Nephron (organoid): ENCODE measurements around the gene CFAP43.
A peak's percentile ranks its signal among the peaks of the same experiment; 100 is the strongest.

ENCODE experiments used
- H3K27ac Mint-ChIP-seq, 3 experiments: 2 replicates each; pipeline ENCODE4 v1.8.0; 2020; ENCODE audit warnings: mixed read lengths in 3 of 3, mild to moderate bottlenecking in 2 of 3, moderate library complexity in 1 of 3
- H3K27me3 Mint-ChIP-seq: 2 replicates; pipeline ENCODE4 v1.8.0; 2021; ENCODE audit warnings: low read depth, mild to moderate bottlenecking, moderate library complexity, mixed read lengths
- H3K36me3 Mint-ChIP-seq: 2 replicates; pipeline ENCODE4 v1.8.0; 2020; ENCODE audit warnings: low read depth, mixed read lengths
- H3K4me1 Mint-ChIP-seq: 2 replicates; pipeline ENCODE4 v1.8.0; 2020; ENCODE audit warnings: mixed read lengths
- H3K4me3 Mint-ChIP-seq, 3 experiments: 2 replicates each; pipeline ENCODE4 v1.8.0; 2020; ENCODE audit warnings: mild to moderate bottlenecking in 3 of 3, mixed read lengths in 3 of 3, moderate library complexity in 2 of 3
- H3K9me3 Mint-ChIP-seq: 2 replicates; pipeline ENCODE4 v1.8.0; 2020; ENCODE audit warnings: mixed read lengths
- TF ChIP-seq, protein P1 (sequence below), 3 experiments: fragments of 200-600 bp; sonication (generic); IDR thresholded peaks; one replicate each; pipeline ENCODE4 v1.5.0; 2021; ENCODE audit warnings: antibody characterized with exemption in 3 of 3; ENCODE audit not compliant: unreplicated experiment in 3 of 3

Gene CFAP43

DNA sequence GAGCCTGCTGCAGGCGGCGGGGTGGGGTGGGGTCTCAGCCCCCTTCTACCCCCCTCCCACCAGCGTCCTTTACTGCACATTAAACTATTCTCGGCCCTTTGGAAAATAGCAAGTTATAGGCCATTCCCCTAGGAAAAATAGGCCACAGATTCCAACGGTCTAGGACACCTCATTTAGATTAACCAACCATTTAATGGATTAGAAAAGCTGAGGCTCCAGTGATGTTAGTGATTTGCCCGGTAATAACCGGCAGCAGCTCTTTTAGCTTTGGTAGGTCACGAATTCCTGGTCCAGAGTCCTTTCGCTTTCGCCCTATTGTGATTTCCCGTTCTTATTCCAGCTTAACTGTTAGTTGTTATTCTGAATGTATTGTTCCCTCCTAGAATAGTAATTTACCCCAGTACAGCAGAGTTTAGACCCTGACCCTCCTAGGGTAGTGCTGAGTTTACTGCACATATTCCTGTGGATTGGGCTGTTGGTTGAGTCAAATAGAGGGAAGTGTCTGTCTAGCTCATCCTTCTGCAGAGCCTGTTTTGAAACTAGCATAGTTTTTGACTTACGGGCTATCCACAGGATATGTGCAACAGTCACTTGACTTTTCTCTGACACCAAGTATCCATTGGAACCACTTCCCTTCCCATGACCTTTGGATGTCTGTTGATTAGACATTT, 23.3 kb upstream of the CFAP43 start:
- peaks cover 18% of the 10 kb centered on the region for H3K36me3 Mint-ChIP-seq
- H3K9me3 Mint-ChIP-seq: no peaks in the 10 kb centered on the region
- H3K4me1 Mint-ChIP-seq: peaks cover 24% of the 10 kb centered on the region
- H3K27me3 Mint-ChIP-seq: no peaks in the 10 kb centered on the region
- H3K27ac Mint-ChIP-seq: peak overlapping the region; percentile 83 to 95 (median 93)
- TF ChIP-seq, protein P1, sequence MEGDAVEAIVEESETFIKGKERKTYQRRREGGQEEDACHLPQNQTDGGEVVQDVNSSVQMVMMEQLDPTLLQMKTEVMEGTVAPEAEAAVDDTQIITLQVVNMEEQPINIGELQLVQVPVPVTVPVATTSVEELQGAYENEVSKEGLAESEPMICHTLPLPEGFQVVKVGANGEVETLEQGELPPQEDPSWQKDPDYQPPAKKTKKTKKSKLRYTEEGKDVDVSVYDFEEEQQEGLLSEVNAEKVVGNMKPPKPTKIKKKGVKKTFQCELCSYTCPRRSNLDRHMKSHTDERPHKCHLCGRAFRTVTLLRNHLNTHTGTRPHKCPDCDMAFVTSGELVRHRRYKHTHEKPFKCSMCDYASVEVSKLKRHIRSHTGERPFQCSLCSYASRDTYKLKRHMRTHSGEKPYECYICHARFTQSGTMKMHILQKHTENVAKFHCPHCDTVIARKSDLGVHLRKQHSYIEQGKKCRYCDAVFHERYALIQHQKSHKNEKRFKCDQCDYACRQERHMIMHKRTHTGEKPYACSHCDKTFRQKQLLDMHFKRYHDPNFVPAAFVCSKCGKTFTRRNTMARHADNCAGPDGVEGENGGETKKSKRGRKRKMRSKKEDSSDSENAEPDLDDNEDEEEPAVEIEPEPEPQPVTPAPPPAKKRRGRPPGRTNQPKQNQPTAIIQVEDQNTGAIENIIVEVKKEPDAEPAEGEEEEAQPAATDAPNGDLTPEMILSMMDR (IDR thresholded peaks at IDR 0.05; ENCODE audit: unreplicated experiment in 3 of 3): no peak
- peak overlapping the region; percentile 92 to 98 (median 93) for H3K4me3 Mint-ChIP-seq

DNA sequence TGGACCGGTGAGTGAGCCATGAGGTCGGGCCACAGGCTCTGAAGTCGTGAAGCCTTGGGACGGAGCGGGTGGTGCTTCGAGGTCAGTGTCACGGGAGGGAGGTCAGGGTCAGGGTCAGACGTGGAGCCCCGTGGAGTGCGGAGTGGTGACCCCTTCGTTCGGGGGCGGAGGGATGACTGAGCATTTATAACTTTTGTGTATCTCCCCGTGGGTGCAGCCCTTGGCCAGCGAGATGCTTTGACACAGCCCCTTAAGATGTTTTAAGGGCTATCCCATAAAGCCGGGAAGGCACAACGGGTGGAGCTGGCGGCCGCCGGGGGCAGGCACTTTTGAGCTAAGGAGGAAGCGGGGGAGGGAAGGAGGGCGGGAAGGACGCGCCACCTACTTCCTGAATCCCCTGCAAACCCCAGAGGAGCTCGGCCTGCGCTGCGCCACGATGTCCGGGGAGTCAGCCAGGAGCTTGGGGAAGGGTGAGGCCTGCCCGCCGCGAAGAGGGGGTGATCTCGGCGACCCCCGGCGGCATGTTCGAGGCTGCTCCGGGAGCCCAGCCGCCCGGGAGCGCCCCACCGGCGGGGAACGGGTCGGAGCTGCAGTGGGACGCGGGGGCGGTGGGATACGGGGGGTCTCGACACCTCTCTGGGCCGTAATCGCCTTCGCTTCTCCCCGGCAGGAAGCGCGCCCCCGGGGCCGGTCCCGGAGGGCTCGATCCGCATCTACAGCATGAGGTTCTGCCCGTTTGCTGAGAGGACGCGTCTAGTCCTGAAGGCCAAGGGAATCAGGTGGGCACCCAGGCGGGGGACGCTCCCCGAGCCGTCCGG, 22.5 kb upstream of the CFAP43 start, which contains the start of gene GSTO1:
GSTO1 (plus strand) TSS at position 400 of the 818 bp plus-strand sequence; CDS start at position 437, 37 bp downstream.
- Mint-ChIP-seq H3K9me3 (no peaks in the 10 kb centered on the region), H3K27me3 (no peaks in the 10 kb centered on the region), H3K27ac (peak within 1 kb of the TSS; percentile 83 to 95 (median 93)), H3K36me3 (peaks cover 13% of the 10 kb centered on the region), H3K4me3 (peak within 1 kb of the TSS; percentile 92 to 98 (median 93)), H3K4me1 (peaks cover 21% of the 10 kb centered on the region)
- TF ChIP-seq, protein P1 (IDR thresholded peaks at IDR 0.05; ENCODE audit: unreplicated experiment in 3 of 3): no peak

DNA sequence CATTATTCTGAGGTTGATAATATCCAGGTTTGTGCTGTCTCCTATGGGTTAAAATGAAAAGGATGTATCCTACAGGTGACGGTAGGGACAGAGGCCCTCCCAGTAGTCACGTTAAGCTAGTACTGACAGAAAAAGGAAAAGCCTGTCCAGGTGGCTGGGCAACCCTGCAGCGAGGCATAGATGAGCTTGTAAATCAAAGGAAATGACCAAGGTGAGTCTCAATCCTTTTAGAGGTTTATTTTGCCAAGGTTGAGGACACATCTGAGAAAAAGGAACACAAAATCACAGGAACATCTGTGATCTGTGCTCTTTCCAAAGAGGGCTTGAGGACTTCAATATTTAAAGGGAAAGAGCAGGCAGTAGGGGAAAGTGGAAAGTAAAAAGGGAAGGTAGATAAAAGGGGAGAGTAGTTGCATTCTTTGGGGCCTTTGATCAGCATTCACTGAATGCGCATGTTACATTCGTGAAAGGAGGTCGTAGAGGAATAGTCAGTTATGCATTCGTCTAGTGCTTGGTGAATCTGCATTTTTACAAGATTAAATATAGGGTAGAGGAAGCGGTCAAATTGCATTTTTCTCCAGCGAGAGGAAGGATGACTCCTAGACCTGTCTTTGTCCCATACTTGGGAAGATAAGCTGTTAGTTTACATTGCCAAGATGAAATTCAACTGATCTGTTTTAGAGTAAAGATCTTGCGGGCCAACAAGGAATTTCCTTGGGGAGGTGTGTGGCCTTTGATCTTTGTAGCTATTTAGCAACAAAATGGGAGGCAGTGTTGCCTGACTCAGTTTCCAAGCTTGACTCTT, 21.6 kb upstream of the CFAP43 start:
- H3K4me1 Mint-ChIP-seq: peaks cover 21% of the 10 kb centered on the region
- peak overlapping the region; percentile 83 to 95 (median 93) for H3K27ac Mint-ChIP-seq
- H3K4me3 Mint-ChIP-seq: peak overlapping the region; percentile 92 to 98 (median 93)
- peaks cover 4% of the 10 kb centered on the region for H3K27me3 Mint-ChIP-seq
- H3K36me3 Mint-ChIP-seq: peaks cover 8% of the 10 kb centered on the region
- TF ChIP-seq, protein P1 (IDR thresholded peaks at IDR 0.05; ENCODE audit: unreplicated experiment in 3 of 3): no peak
- H3K9me3 Mint-ChIP-seq: no peaks in the 10 kb centered on the region

DNA sequence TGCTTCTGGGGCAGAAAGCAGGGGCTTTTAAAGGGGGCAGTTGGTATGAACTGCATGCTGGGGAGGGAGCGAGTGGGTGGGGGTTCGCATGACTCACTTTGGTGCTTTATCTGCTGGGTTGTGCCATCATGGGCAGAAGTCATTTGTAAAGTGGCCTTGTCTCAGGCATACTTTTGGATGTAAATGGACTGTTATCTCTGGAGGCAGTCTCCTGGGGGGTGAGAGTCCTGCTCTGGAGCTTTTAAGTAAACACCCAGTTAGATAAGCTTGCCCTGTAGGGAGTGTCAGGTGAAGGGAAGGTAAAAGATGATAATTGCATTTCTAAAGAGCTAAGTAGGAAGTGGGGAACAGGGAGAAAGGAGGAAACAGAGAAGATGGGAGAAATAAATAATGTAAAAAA, 20.9 kb upstream of the CFAP43 start:
- H3K4me3 Mint-ChIP-seq: peak overlapping the region; percentile 92 to 98 (median 93)
- H3K36me3 Mint-ChIP-seq: peaks cover 3% of the 10 kb centered on the region
- peaks cover 6% of the 10 kb centered on the region for H3K27me3 Mint-ChIP-seq
- H3K9me3 Mint-ChIP-seq: no peaks in the 10 kb centered on the region
- peak overlapping the region in 1 of 3 experiments; percentile 93 for H3K27ac Mint-ChIP-seq
- TF ChIP-seq, protein P1 (IDR thresholded peaks at IDR 0.05; ENCODE audit: unreplicated experiment in 3 of 3): no peak
- H3K4me1 Mint-ChIP-seq: peaks cover 21% of the 10 kb centered on the region

DNA sequence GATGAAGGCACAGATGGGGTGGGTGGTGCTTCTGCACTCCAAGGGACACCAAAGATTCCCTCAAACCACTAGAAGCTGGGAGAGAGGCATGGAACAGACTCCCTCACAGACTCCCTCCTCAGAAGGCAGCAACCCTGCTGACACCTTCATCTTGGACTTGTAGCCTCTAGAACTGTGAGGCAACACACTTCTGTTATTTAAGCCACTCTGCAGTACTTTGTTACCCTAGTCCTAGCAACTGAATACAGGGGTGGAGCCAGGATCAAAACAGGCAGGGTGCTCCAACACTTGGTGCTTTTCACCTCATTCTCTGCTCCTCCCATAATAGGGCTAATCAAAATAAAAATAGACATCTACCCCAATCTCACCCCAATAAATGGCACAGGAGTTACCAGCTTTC, 20.2 kb upstream of the CFAP43 start:
- TF ChIP-seq, protein P1 (IDR thresholded peaks at IDR 0.05; ENCODE audit: unreplicated experiment in 3 of 3): no peak
- H3K27ac Mint-ChIP-seq: no peak overlapping the region
- peaks cover 6% of the 10 kb centered on the region for H3K27me3 Mint-ChIP-seq
- H3K9me3 Mint-ChIP-seq: no peaks in the 10 kb centered on the region
- no peaks in the 10 kb centered on the region for H3K36me3 Mint-ChIP-seq
- peak overlapping the region in 2 of 3 experiments; percentile 20 to 93 for H3K4me3 Mint-ChIP-seq
- H3K4me1 Mint-ChIP-seq: peaks cover 21% of the 10 kb centered on the region
